ENCODE results near the gene ADCY3.

ADCY3 gene

GRCh38 chr2:24859968-24860600 lies 60.0 kb downstream of the ADCY3 start:
- no peak for DNase-seq
- in situ Hi-C loops (cut with HindIII; ENCODE audit: low pct_ligation_motif_present, low pct_unique_long_range_greater_than_20kb, low sequenced_read_pairs), result no loop called here

GRCh38 chr2:24858996-24859395 lies 61.0 kb downstream of the ADCY3 start:
- no peak for DNase-seq

GRCh38 chr2:24857746-24858145 lies 62.3 kb downstream of the ADCY3 start:
- in situ Hi-C loops (cut with HindIII; ENCODE audit: low pct_ligation_motif_present, low pct_unique_long_range_greater_than_20kb, low sequenced_read_pairs), result no loop called here
- DNase-seq, result no peak

More at GRCh38 chr2:24858996-24859395, 61.0 kb downstream of the ADCY3 start:
- in situ Hi-C loops (cut with HindIII; ENCODE audit: low pct_ligation_motif_present, low pct_unique_long_range_greater_than_20kb, low sequenced_read_pairs), result no loop called here

GRCh38 chr2:24856791-24857211 lies 63.2 kb downstream of the ADCY3 start:
- in situ Hi-C loops (cut with HindIII; ENCODE audit: low pct_ligation_motif_present, low pct_unique_long_range_greater_than_20kb, low sequenced_read_pairs), result no loop called here
- DNase-seq, result no peak

GRCh38 chr2:24855726-24856125 lies 64.3 kb downstream of the ADCY3 start:
- DNase-seq, result no peak
- in situ Hi-C loops (cut with HindIII; ENCODE audit: low pct_ligation_motif_present, low pct_unique_long_range_greater_than_20kb, low sequenced_read_pairs), result no loop called here

- no peak for DNase-seq
- in situ Hi-C loops (cut with HindIII; ENCODE audit: low pct_ligation_motif_present, low pct_unique_long_range_greater_than_20kb, low sequenced_read_pairs), result no loop called here
Measured at GRCh38 chr2:24855022-24855622, 64.9 kb downstream of the ADCY3 start.

GRCh38 chr2:24853996-24854395 lies 66.0 kb downstream of the ADCY3 start:
- in situ Hi-C loops (cut with HindIII; ENCODE audit: low pct_ligation_motif_present, low pct_unique_long_range_greater_than_20kb, low sequenced_read_pairs), result no loop called here
- DNase-seq, result no peak

- DNase-seq, result no peak
- in situ Hi-C loops (cut with HindIII; ENCODE audit: low pct_ligation_motif_present, low pct_unique_long_range_greater_than_20kb, low sequenced_read_pairs), result no loop called here
Measured at GRCh38 chr2:24853046-24853445, 67.0 kb downstream of the ADCY3 start.

GRCh38 chr2:24852431-24853020 lies 67.5 kb downstream of the ADCY3 start:
- no peak for DNase-seq

GRCh38 chr2:24852026-24852425 lies 68.0 kb downstream of the ADCY3 start:
- in situ Hi-C loops (cut with HindIII; ENCODE audit: low pct_ligation_motif_present, low pct_unique_long_range_greater_than_20kb, low sequenced_read_pairs), result no loop called here
- no peak for DNase-seq

More at GRCh38 chr2:24852431-24853020, 67.5 kb downstream of the ADCY3 start:
- in situ Hi-C loops (cut with HindIII; ENCODE audit: low pct_ligation_motif_present, low pct_unique_long_range_greater_than_20kb, low sequenced_read_pairs), result no loop called here

- in situ Hi-C loops (cut with HindIII; ENCODE audit: low pct_ligation_motif_present, low pct_unique_long_range_greater_than_20kb, low sequenced_read_pairs), result no loop called here
Measured at GRCh38 chr2:24850944-24851343, 69.1 kb downstream of the ADCY3 start.

GRCh38 chr2:24845691-24846090 lies 74.3 kb downstream of the ADCY3 start:
- in situ Hi-C loops (cut with HindIII; ENCODE audit: low pct_ligation_motif_present, low pct_unique_long_range_greater_than_20kb, low sequenced_read_pairs), result no loop called here

More at GRCh38 chr2:24850944-24851343, 69.1 kb downstream of the ADCY3 start:
- DNase-seq, result no peak

GRCh38 chr2:24844023-24844685 lies 75.9 kb downstream of the ADCY3 start:
- in situ Hi-C loops (cut with HindIII; ENCODE audit: low pct_ligation_motif_present, low pct_unique_long_range_greater_than_20kb, low sequenced_read_pairs), result no loop called here
- no peak for DNase-seq

More at GRCh38 chr2:24845691-24846090, 74.3 kb downstream of the ADCY3 start:
- no peak for DNase-seq

- in situ Hi-C loops (cut with HindIII; ENCODE audit: low pct_ligation_motif_present, low pct_unique_long_range_greater_than_20kb, low sequenced_read_pairs), result no loop called here
- DNase-seq, result no peak
Measured at GRCh38 chr2:24843330-24843860, 76.6 kb downstream of the ADCY3 start.

GRCh38 chr2:24842081-24843050 lies 77.7 kb downstream of the ADCY3 start:
- in situ Hi-C loops (cut with HindIII; ENCODE audit: low pct_ligation_motif_present, low pct_unique_long_range_greater_than_20kb, low sequenced_read_pairs), result no loop called here
- no peak for DNase-seq

GRCh38 chr2:24840962-24841945 lies 78.8 kb downstream of the ADCY3 start:
- in situ Hi-C loops (cut with HindIII; ENCODE audit: low pct_ligation_motif_present, low pct_unique_long_range_greater_than_20kb, low sequenced_read_pairs), result no loop called here
- no peak for DNase-seq
